GM18873 (cell line): ENCODE measurements around the gene ZC3H13.

ENCODE experiments used
- ATAC-seq: cut with Tn5 transposase; IDR thresholded peaks from one replicate; pipeline ENCODE4 v1.9.1; 2021; ENCODE audit warnings: mild to moderate bottlenecking, moderate library complexity, moderate number of reproducible peaks; ENCODE audit not compliant: unreplicated experiment, low FRiP score

Gene ZC3H13, protein sequence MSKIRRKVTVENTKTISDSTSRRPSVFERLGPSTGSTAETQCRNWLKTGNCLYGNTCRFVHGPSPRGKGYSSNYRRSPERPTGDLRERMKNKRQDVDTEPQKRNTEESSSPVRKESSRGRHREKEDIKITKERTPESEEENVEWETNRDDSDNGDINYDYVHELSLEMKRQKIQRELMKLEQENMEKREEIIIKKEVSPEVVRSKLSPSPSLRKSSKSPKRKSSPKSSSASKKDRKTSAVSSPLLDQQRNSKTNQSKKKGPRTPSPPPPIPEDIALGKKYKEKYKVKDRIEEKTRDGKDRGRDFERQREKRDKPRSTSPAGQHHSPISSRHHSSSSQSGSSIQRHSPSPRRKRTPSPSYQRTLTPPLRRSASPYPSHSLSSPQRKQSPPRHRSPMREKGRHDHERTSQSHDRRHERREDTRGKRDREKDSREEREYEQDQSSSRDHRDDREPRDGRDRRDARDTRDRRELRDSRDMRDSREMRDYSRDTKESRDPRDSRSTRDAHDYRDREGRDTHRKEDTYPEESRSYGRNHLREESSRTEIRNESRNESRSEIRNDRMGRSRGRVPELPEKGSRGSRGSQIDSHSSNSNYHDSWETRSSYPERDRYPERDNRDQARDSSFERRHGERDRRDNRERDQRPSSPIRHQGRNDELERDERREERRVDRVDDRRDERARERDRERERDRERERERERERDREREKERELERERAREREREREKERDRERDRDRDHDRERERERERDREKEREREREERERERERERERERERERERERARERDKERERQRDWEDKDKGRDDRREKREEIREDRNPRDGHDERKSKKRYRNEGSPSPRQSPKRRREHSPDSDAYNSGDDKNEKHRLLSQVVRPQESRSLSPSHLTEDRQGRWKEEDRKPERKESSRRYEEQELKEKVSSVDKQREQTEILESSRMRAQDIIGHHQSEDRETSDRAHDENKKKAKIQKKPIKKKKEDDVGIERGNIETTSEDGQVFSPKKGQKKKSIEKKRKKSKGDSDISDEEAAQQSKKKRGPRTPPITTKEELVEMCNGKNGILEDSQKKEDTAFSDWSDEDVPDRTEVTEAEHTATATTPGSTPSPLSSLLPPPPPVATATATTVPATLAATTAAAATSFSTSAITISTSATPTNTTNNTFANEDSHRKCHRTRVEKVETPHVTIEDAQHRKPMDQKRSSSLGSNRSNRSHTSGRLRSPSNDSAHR (N-terminal part only)

DNA sequence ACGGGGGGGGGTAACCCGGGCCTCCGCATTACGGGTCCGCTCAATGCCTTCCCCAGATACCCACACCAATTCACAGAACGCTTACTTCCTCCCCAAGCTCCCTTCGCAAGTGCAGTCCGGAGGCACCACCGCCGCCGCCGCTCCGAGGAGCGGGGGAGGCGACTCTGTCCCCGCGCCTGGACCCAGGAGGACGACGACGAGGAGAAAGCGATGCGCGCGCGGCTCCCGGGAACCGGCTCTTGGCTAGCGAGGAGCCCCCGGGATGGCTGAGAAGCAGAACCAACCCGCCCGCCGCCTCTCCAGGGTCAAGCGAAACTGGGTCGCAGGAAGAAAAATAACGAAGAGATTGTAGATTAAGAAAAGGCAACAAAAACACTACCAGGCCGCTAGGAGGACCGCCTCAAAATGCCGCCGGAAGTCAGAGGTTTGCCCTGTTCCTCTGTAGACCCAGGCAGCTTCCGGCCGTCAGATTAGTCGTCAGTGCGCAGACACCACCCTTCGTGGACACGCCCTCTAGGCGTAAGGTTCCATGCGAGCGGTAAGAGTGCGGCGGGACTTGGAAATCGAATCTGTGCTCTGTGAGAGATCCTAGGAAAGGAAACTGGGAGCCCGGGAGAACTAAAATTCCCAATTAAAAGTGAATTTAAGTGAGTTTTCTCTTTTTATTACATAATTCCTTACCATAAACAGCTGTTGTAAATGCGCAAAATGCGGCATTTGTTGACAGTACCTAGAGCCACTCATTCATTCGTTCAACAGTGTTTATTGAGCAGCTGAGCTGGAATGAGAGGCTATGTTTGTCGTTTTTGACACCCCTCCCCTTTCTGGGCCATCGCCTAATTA is at the start of gene ZC3H13:
Gene ZC3H13 (minus strand): TSS at position 428 of the 843 bp plus-strand sequence. CDS start 7,239 bp downstream, outside the sequence.
- peak; percentile 97 for ATAC-seq

DNA sequence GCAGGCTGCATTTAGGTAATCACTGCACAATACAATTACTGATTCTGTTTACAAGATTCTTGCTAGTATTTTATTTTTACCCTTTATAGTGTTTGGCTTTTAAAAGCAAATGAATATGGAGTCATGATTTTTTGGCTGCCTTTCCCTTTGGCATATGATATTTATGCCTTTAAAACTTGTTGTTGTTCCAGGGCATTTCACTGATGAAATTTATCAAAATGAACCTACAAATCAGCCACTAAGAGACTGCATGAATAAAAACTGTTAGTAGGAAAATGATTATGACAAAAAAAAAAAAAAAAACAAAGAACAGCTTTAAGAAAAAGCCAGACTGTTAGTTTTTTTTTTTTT is 49.7 kb upstream of the ZC3H13 start:
- ATAC-seq: no peak

DNA sequence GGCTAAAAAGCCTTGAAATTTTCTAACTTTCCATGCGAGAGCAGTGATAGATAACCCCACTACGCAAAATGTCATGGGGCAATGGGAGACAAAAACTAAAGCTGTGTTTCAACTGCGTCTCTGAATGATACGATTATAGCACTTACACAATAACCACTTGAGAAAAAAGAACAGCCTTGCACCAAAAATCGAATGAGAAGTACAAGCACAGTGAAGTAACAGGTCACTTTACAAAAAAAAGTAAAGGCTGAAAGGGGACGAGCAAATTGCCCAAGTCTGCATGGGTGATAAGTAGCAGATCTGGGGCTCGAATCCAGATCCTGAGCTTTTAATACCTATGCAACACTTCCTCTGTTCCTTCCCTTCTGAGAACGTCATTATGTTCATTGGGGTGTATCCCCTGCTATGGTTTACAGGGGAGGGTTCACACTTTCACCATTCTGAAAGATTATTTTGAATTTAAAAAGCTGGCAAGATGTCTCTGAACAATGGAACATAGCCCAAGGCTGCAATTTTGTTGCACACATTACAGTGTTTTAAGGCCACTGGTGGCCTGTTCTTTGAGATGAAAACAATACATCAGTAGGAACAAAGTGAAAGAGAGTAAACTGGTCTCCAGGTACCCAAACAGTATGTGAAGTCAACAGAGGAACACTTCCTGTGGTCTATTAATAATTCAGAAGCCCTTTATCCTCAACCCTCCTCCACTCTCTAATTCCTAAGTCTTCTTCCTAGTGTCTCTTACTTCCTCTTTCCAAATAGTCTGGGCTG is 49.1 kb upstream of the ZC3H13 start:
- ATAC-seq: no peak

DNA sequence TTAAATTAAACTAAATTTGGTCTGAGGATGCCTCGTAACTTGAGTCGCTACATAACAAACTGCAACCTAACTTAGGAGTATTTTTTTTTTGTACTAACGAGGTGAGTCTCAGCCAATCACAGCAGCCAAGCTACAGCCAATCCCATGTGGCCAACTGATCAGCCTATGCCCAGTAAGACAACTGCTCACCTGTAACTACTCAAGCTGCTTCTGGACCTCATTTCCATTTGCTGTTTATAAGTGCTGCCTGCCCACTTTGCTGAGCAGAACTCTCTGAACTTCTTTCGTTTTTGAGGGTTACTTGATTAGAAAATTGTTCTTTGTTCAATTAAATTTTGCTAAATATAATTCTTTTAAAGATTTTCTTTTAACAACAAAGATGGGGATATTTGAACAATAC is 48.5 kb upstream of the ZC3H13 start:
- no peak for ATAC-seq

DNA sequence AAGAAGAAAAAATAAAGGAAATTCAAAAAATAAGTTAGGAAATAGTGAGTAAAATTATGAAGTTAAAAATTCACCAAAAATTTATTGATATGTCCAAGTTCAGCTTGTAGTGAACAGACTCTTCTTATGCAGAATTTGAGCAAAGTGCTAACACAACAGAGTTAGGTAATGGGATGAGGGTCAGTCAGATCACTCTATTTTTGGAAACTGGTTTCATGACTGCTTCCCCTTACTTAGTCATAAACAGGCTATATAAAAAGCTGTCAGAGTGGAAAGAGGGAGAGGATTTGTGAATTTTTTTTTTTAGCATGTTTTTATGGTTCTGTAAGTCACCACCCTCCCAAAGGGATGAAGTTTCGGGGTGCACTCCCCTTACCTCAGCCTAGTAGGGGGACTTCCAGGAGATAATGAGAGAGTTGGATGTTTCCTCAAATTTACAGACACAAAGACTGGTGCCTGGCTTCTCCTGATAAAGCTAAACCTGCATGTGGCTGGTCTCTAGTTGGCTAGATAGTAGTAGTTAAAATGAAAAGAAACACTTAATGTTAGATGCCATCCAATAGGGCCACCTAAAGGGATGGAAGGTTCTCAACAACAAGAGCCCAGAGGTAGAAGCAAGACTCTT is 47.8 kb upstream of the ZC3H13 start:
- no peak for ATAC-seq

DNA sequence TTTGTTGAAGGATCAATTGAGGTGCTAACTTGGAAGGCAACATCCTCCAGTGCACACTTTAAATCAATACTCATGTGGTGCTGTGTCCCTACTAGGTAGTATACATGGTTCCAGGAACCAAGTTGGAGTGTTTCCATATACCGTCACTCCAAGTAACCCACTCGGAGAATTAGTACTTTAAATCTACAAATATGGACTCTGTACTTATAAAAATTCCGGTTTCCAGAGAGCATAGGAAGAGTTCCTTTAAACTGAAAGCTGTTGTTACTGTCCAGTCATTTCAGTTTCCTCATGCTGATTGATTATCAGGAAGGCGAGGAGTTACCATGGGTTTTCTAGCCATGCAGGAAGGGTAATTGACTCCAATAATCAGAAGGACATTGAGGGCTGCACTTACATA is 45.1 kb upstream of the ZC3H13 start:
- no peak for ATAC-seq

DNA sequence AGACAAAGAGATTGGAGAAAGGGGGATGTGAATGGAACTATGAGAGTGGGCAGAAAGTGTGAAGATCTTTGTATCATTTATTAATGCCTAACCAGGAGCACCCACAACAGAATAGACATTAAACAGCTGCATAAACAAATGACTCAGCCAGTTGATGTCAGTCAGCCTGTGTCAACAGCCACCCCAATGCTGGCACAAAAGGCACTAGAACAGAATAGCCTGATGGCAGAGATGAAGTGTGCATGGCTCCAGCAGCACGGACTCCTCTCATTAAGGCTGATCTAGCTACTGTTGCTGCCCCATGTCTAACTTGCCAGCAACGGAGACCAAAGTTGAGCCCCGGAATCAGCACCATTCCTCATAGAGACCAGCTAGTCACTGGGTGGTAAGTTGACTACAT is 44.5 kb upstream of the ZC3H13 start:
- ATAC-seq: no peak

DNA sequence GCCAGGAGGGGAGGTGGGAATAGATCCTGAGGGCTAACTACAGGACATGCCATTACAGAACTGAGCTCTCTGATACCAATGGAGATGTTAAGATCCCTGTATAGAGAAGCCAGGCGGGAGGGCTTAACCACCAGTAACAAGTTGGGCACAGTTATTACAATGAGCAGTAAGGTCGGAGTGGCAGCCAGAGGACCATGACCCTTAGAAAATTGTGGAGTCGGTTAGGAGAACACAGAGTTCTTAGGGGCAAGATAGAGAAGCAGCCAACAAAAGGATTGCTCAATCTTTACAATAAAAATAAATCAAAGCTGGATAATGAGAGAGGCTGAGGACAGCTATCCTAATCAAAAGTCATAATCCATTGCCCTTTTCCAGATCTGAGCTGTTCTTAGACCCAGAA is 41.9 kb upstream of the ZC3H13 start:
- ATAC-seq: no peak

DNA sequence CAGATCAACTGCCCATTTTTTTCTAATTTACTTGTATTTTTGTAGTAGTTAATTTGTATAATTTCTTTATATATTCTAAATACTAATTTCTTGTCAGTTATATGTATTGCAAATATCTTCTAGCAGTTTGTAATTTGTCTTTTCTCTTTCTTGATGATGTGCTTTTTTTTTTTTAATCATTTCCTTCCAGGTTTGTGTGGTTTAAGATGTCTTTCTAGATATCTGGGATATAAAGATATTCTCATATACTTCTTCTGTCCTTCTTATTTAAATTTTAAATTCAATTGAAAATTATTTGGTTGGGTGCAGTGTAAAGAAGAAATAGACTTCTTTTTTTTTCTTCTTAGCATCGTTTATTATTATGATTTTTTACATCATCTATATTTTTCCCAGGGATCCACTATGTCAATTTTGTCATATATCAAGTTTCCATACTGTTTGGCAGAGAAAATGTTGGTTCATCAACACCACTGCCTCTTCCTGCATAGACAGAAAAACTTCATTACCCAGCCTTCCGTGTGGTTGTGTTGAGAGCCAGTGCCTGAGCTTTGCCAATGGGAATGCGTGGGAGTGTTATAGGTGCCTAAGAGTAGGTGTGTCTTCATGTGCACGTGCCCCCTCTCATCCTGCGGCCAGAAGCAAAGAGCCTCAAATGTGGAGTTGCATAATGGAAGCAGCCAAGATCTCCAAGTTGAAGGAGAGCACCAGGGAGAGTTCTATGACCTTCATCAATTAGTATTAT is 36.4 kb upstream of the ZC3H13 start:
- no peak for ATAC-seq

DNA sequence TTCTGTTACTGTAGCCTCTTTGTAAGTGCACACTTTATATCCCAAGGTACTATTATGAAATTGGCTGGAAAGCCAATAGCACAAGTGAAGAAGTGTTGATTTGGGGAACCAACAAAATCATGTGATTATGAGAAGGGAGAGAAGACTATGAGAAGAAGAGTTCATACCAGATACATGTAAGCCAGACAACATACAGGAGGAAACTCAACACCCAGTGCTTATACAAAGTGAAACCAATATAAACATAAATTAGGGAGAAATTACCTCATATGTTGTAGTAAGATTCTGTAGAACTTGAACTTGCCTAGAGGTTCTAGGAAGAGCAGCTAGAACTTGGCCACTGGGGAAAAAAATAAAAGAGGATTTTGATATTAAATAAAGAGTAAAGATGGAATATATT is 34.9 kb upstream of the ZC3H13 start:
- ATAC-seq: no peak

DNA sequence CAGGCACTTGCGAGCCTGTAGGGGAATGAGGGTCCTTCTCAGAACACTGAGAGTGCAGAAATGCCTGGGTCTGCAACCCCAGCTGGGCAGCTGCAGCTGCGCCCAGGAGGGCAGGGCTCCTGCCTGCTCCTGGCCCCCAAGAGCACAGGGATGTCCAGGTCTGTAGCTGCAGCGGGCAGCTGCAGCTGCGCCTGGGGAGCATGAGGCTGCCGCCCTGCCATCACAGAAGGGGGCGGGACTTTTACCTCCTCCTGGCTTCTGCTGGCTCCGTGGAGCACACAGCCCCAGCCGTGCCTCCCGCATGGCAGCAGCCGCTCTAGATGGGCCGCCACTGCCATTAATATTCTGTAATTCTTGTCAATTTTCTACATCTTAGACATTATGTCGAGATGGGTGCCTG is 34.4 kb upstream of the ZC3H13 start:
- no peak for ATAC-seq

DNA sequence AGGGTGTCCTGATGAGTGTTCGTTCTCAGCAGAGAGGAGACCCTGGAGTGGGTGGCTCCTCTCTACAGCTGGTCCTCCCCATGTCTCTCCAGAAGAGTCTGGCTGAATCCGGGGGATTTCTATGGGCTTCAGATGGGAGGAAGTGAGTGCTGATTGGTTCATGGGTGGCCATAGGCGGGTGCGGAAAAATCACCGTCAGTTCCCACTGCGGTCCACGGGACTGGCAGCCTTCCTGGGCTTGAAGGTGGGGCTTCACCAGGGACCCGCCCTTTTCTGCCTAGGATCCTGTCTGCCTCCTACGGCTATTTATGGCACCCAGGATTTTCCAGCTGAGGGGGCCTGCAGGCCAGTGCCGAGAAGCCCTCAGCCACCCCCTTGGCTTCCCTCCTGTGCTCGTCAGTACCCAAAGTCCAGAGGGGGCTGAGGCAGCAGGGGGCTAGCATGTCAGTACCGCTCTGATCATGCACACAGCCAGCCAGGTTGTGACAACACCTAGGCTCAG is 33.9 kb upstream of the ZC3H13 start:
- ATAC-seq: no peak

DNA sequence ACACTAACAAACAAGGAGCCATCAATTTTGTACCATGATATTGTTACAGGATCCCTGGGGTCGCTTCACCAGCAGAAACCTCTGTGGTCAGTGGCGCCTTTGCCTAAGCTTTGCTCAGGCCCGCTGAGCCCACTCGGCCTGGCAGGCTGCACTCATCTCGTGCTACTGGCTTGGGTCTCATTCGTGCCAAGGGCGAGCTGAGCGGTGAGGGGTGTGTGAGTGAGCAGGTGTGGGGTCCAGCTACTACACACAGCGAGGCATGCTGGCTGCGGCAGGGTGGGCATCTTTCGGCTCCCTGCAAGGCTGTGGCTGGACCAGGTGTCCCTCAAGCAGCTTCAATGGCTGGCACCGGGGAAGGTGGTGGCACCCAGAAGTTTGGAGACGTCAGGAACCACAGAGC is 33.2 kb upstream of the ZC3H13 start:
- ATAC-seq: no peak

DNA sequence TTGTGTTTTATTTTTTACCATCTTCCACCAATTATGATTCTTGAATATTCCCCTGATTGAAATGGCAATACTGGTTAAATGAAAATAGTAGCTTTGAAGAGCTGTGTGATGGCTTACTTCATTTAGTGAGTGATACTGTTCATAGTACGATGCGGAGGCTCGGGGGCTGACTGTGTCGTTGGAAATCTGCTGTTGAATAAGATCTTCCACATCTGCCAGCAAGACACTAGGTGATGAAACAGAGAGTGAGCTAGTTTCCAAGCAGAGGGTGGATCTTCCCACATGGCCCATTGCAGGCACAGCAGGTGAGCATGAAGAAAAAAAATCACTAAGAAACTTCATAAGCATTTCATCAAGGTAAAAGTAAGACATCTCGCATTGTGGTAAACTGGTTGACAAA is 29.8 kb upstream of the ZC3H13 start:
- no peak for ATAC-seq

DNA sequence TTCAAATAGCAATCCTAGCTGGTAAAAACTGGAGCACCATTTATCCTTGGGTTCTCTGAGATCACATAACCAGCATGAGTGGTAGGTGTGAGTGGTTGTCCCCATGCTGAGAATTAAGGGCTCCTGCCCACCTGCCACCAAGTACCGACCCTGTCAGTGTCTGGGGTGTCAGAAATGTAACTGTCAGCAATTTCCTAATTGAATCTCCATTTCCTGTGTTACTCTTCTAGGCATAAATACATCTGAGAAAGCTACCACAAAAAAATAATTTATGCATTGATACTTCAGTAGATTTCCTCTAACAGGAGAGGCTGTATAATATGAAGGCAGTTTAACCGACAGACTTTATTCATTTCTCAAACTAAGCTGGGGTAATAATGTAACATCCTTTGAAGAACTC is 27.2 kb upstream of the ZC3H13 start:
- ATAC-seq: no peak

DNA sequence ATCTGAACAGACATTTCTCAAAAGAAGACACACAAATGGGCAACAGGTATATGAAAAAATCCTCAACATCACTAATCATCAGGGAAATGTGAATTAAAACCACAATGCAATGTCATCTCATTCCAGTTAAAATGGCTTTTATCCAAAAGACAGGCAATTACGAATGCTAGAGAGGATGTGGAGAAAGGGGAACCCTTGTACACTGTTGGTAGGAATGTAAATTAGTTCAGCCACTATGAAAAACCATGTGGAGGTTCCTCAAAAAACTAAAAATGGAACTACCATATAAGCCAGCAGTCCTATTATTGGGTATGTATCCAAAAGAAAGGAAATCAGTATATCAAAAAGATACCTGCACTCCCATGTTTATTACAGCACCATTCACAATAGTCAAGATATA is 24.7 kb upstream of the ZC3H13 start:
- ATAC-seq: no peak

DNA sequence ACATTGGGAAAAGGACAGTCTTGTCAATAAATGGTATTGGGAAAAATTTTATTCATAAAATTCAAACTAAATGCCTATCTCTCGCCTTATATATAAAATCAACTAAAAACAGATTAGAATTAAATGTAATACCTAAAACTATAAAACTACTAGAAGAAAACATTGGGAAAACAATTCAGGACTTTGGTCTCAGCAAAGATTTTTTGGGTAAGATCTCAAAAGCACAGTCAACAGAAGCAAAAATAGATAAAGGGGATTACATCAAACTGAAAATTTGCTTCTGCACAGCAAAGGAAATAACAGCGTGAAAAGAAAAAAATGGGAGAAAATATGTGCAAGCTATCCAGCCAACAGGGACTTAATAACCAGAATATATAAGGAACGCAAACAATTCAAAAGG is 24.3 kb upstream of the ZC3H13 start:
- no peak for ATAC-seq

DNA sequence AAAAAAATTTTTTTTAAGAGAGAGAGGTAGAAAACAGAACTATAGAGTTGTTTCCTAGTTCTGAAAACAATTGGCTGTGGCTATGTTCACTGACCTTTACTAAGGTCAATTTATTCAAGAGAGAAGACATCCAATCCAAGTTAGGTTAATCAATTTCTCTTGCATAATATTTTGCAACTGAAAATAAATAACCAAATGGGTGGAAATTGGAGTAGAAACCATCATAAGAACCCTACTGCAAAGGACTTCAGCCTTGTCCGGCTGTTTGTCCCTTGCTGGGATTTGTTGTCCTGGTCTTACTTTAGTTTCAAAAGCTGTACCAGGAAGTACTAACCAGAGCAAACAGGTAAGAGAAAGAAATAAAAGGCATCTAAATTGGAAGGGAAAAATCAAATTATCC is 23.3 kb upstream of the ZC3H13 start:
- ATAC-seq: no peak
